GM11168 (cell line): ENCODE results near the gene RAD51B.
"Not testable (repeated sequence)": the region's sequence is repeated elsewhere in the genome, so short reads cannot be mapped to it uniquely, and the experiment has no call there.

Experiments
- in situ Hi-C: fragments of 300-500 bp; cut with MboI; formaldehyde crosslinking; loops from one replicate; pipeline ENCODE4 v1.12.0; 2022; ENCODE audit warnings: low sequenced_read_pairs; ENCODE audit not compliant: unreplicated experiment

Gene RAD51B

GRCh38 chr14:68762953-68763764 is 943.6 kb downstream of the RAD51B start:
- in situ Hi-C loops: no loop called here

GRCh38 chr14:68763843-68764242 is 944.3 kb downstream of the RAD51B start:
- in situ Hi-C loops: not testable (repeated sequence)

- in situ Hi-C loops: no loop called here
These were observed 947.0 kb downstream of the RAD51B start for GRCh38 chr14:68766299-68767247.

DNA sequence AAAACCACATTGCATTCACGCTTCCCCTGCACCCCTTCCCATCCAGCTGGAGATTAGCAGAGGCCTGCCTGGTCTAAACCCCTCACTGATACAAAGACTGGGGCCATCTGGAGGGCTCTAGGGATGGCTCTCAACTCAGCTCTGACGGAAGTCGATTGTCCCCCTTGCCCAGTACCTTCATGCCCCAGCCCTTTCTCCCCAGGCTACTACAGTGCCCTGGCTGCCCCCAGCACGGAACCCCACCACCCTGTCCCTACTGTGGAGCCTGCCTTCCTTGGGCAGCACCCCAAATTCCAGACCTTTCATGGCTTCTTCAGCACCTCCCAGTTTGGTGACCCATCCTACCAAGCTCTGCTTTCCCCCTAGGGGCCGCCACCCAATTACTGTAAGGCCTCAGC is 947.7 kb downstream of the RAD51B start:
- in situ Hi-C loops: no loop called here

DNA sequence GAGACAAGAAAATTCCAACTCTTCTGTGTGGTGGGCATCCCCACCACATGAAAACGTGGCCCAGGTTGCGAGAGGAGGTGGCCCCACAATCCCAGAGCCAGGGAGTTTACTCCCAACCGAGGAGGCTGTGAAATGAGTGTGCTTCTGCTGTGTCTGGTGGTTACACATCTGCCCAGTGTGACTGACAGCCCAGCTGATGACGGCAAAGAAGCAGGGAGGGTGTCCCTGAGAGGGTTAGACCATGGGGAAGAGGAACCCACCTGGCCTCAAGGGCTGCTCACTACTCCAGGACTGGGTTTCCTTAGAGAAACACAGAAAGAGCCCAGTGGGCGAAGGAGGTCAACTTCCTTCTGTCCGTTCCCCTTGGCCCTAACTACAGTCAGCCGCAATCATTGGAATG is 948.7 kb downstream of the RAD51B start:
- in situ Hi-C loops: no loop called here

DNA sequence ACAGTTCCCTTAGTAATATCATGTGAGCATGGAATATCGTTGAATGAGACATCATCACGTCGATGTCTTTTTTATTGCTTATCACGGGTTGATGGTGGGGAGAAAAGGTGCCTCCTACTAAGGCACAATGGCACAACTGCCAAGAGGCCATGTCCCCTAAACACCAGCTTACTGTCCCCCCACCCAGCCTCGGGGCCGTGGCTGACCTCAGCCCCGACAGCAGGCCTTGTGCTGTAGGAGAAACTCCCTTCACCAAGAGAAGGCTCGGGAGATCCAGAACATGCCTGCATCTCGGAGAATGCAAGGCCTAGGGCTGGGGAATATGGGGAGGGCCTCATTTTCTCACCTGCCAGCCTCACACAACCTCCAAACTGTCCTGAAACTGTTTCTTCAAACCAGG is 950.5 kb downstream of the RAD51B start:
- in situ Hi-C loops: no loop called here

- in situ Hi-C loops: no loop called here
These were observed 951.1 kb downstream of the RAD51B start for GRCh38 chr14:68770553-68771286.

- in situ Hi-C loops: no loop called here
These were observed 952.1 kb downstream of the RAD51B start for GRCh38 chr14:68771631-68772030.

GRCh38 chr14:68772761-68773381 is 953.3 kb downstream of the RAD51B start:
- in situ Hi-C loops: no loop called here

GRCh38 chr14:68774771-68775613 is 955.4 kb downstream of the RAD51B start:
- in situ Hi-C loops: no loop called here

DNA sequence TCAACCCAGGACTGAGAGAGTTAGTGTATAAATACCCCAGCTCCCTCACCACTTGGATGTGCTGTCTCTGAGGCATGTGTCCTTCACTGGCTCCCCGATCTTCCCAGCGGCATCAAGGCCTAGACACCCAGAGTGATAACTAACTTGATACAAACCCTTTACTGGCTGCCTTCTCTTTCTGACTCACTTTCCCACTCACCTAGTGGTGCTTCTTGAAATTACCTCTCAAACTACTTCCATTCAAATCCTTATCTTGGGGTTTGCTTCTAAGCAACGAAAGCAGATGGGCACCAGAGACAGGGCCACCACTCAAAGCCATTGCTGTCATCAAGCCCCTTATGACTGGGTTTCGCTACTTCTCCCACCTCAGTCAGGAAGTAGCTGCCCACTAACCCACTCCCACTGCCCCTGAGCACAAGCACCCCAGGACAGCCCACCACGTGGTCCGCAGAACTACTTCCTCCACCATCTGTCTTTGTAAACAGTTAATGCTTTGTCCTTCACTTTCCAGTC is 956.1 kb downstream of the RAD51B start:
- in situ Hi-C loops: no loop called here

DNA sequence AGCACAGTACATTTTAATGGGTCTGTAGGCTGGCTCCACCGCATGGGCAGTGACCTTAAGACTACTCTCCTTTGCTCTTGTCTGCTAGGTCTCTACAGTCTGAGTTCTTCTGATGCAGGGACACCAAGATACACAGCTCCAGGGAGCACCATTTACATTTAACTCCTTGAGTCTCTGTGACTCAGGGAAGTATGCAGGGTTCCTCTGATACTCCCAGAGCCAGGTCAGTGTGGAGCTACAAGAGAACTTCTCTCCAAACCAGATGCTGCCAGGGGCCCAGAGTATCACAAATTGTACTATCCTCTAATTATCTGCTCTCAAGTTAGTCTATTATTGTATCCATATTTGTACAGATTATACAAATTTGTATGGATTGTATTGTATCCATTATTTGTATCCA is 958.1 kb downstream of the RAD51B start:
- in situ Hi-C loops: no loop called here
